Ecto neural progenitor cell (in vitro differentiated cells): Measurements from ENCODE around the gene AWAT2.
A peak's percentile ranks its signal among the peaks of the same experiment; 100 is the strongest.

ENCODE experiments used
- DNase-seq: peaks from one replicate; pipeline ENCODE4 v3.0.0-alpha.2; 2018; ENCODE audit warnings: low spot score

Gene AWAT2, protein sequence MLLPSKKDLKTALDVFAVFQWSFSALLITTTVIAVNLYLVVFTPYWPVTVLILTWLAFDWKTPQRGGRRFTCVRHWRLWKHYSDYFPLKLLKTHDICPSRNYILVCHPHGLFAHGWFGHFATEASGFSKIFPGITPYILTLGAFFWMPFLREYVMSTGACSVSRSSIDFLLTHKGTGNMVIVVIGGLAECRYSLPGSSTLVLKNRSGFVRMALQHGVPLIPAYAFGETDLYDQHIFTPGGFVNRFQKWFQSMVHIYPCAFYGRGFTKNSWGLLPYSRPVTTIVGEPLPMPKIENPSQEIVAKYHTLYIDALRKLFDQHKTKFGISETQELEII

GRCh38 chrX:70049925-70050324 lies at the start of gene AWAT2:
TSS of gene AWAT2 (minus strand) at chrX:70049938. CDS start at chrX:70049932, 6 bp downstream.
- DNase-seq, result no peak

GRCh38 chrX:70096052-70096451 lies 46.3 kb upstream of the AWAT2 start:
- DNase-seq, result no peak

GRCh38 chrX:70092247-70092646 lies 42.5 kb upstream of the AWAT2 start:
- DNase-seq, result peak; percentile 5

- no peak for DNase-seq
These were observed 40.0 kb upstream of the AWAT2 start for GRCh38 chrX:70089604-70090297.

- DNase-seq, result no peak
These were observed 39.0 kb upstream of the AWAT2 start for GRCh38 chrX:70088751-70089150.

DNA sequence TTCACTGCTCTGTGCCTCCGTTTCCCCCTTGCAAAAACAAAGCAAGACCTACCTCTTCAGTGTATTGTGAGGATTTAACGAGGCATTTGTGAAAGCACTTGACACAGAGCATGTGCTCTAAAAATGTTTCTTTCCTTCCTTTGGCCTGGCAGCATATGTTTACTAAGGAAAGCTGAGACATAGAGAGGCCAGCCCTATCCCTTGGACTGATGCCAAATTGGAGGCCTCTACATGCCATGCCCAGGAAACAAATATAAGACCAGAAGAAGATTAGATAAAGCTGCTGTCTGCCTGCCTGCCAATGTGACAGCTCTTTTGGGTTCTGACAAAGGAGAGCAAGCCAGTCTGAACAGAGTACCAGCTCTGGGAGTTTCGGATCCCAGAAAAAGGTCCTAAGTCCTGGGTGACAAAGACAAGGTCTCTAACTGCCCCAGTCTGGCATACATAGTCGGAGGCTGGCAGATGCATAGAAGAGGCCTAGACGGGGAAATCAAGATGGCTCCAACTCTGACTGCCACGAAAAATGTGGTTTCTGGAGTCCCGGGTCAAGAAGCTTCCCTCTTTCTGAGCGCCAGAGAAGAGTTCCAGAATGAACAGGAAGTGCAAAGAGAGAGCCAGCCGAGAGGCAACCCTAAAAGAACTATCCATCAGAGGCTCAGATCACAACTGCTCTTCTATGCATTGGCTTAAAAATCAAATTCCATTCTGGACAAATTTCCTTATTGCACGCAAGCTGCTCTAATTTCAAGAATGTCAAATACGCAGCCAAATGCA lies 38.3 kb upstream of the AWAT2 start:
- DNase-seq, result no peak

DNA sequence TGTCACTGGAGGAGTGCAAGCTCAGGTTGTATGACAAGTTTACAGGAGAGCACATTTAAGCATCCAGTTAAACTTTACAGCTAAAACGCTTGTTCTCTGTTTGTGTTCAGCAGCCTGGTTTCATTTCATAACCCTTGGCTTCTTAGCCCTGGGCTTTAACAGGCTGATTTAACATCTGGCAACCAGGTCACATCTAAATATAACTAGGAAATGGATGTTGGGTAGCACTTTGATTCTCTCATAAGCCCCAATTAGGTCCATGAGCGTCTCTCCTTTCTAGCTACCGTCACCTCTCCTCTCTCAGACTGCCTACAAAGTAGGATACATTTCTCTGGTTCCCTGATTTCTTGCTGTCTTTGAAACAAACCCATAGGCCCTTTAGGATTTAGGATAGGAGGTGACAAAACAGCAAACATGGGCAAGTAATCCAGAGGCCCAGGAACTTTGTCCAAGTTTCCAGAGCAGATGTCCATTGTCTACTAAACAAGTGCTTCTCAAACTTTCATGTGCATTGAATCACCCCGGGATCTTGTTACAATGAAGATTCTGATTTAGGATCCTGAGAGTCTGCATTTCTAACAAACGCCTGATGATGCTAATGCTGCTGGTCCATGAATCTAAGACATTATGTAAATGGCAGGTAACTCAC lies 35.0 kb upstream of the AWAT2 start:
- DNase-seq, result no peak

DNA sequence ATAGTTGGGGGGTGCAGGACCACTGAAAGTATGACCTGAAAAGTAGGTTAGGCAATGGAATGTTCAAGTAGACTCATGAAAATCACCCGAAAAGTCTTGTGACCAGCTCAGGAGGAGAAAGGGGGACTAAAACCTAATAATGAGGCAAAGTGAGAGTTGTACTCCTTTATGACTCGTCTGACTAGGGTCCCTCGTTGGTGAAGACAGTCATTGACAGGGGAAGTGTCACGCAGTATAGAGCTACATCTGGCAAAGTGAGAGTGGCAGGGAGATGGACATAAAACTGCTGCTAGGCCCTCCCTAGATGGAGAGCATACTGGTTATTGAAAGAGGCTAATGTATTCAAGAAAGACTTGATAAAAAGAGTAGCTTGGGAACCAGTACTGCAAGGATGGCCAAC lies 33.0 kb upstream of the AWAT2 start:
- DNase-seq, result no peak

GRCh38 chrX:70079870-70080269 lies 30.1 kb upstream of the AWAT2 start:
- DNase-seq, result no peak

DNA sequence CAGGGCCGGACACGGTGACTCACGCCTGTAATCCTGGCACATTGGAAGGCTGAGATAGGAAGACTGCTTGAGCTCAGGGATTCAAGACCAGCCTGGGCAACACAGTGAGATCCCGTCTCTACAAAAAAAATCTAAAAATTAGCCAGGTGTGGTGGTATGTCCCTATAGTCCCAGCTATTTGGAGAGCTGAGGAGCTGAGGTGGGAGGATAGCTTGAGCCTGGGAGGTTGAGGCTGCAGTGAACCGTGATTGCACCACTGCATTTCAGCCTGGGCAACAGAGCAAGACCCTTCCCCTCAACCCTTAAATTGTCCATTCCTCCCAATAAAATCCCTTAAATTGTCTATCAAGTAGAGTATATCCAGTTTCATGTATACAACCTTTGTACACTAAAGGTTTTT lies 29.6 kb upstream of the AWAT2 start:
- DNase-seq, result no peak

- no peak for DNase-seq
These were observed 16.9 kb upstream of the AWAT2 start for GRCh38 chrX:70066646-70067045.

DNA sequence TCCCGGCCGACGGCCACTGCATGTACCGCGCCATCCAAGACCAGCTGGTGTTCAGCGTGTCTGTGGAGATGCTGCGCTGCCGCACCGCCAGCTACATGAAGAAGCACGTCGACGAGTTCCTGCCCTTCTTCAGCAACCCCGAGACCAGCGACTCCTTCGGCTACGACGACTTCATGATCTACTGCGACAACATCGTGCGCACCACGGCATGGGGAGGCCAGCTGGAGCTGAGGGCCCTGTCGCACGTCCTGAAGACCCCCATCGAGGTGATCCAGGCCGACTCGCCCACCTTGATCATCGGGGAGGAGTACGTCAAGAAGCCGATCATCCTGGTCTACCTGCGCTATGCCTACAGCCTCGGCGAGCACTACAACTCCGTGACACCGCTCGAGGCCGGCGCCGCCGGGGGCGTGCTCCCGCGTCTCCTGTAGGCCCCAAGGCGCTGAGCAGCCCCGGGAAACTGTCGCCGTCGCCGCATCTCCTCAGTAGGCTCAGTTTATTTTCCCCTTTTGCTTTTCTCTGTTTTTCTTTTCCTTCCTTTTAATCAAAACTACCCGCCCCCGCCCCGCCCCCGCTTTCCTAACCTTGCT lies 13.3 kb upstream of the AWAT2 start:
- DNase-seq, result no peak

DNA sequence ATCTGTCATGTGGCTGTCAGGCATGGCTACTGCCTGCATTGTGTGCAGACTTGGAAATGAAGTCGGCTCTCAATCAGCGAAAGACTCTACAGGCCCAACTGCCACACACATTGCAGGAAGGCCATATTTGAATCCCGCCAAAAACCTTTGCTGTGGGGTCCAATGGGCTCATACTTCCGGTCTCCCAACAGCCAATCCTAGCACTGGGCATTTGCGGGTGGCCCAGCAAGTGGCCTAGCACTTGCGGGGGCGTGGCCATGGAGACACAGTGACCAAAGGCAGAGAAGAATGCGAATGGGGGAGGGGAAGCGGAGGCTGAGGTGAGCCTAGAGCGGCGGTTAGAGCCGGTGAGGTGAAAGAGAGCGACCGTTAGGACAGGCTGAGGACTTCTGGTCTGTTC lies 12.3 kb upstream of the AWAT2 start, which contains the start of gene OTUD6A:
OTUD6A (plus strand) TSS at position 382 of the 400 bp plus-strand sequence. CDS start 68 bp downstream, outside the sequence.
- no peak for DNase-seq

DNA sequence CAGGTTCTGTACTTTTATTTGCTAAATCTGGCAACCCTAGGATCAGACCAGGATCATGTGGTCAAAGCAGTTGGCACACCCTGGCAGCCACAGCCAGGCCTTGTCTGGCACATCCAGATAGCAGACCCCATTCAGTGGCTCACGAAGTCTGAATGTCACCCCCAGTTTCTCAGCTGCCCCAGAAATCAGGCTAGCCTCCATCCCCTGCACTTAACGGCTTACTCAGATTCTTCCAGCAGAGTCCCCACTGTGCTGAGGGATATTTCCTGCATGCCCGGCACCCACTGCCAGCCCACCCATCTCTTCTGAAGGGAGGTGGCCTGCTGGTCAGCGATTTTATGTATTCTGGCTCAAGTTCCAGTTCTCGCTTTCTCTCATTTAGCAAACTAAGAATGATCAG lies 4.7 kb upstream of the AWAT2 start:
- no peak for DNase-seq

GRCh38 chrX:70052895-70053615 lies 3.3 kb upstream of the AWAT2 start:
- DNase-seq, result no peak

DNA sequence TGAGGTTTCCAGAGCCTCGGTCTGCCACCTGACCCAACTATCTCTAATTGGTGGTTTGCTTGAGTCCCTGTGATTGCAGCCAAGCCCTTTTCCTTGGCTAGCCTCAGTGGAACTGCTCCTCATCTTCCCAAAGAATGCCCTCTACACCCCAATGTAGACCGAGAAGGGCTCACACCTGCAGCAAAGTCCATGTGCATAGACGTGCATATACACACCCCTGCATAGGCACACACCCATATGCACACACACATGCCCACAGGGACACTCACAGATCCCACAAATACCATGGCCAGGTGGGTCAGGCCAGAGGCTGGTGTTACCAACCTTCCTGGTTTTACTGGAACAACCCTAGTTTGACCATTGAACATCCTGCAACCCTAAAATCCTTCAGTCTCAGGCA lies 332 bp downstream of the AWAT2 start:
- no peak for DNase-seq

DNA sequence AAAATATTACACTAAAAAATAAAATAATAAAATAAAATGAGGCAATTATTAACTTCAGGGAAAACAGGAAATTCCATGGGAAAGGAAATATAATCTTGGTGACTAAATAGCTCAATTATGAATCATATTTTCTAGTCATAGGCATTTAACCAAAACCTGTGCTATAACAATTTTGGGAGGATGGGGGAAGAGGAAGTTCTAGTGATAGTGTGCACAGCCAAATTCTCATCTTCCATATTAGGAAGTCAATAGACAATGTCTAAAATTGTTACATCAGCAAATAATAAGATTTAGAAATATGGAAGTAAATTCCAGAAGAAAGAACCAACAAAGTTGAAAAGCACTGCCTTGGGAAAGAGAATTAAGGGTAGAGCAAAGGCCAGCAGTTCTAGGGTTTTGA lies 2.8 kb downstream of the AWAT2 start:
- DNase-seq, result no peak

DNA sequence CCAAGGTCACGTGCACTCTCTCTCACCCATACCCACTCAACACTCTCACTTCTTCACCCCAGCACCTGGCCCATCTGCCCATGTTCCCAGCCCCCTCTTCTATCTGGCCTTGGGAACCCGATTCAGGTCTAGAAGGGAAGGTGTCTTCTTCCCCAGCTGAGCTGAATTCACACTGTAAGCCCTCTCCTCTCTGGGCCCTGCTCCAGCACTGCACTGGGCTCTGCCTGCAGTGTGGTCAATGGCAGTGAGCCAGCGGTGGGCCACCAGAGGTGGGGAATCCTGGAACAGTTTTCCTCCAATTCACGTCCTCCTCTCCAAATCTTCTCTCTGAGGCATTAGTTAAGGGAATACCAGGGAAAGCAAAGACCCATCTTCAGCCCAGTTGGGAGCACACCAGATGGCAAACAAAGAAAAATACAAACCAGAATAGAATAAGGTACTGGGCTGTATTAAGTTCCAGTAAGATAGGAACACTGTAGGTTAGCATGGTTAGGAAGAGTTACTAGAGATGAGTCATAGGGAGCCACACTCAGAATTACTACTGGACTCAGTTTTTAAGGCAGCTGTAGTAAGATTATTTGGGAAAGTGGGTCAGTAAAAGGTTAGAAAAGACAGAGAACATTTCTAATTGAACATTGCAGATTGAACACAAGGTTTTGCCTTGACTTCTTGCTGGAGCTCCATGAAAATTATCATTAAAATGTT lies 5.0 kb downstream of the AWAT2 start:
- no peak for DNase-seq

GRCh38 chrX:70043685-70044084 lies 6.1 kb downstream of the AWAT2 start:
- DNase-seq, result no peak
